CD4-positive, alpha-beta T cell treated with Interleukin-12 subunit alpha and Interleukin-12 subunit beta, for 1 hour (primary cell): ENCODE measurements around the gene ALKBH6.
A peak's percentile ranks its signal among the peaks of the same experiment; 100 is the strongest.

Experiments
- DNase-seq: peaks from one replicate; pipeline ENCODE4 v3.0.0-alpha.2; 2020

The ALKBH6 gene

DNA sequence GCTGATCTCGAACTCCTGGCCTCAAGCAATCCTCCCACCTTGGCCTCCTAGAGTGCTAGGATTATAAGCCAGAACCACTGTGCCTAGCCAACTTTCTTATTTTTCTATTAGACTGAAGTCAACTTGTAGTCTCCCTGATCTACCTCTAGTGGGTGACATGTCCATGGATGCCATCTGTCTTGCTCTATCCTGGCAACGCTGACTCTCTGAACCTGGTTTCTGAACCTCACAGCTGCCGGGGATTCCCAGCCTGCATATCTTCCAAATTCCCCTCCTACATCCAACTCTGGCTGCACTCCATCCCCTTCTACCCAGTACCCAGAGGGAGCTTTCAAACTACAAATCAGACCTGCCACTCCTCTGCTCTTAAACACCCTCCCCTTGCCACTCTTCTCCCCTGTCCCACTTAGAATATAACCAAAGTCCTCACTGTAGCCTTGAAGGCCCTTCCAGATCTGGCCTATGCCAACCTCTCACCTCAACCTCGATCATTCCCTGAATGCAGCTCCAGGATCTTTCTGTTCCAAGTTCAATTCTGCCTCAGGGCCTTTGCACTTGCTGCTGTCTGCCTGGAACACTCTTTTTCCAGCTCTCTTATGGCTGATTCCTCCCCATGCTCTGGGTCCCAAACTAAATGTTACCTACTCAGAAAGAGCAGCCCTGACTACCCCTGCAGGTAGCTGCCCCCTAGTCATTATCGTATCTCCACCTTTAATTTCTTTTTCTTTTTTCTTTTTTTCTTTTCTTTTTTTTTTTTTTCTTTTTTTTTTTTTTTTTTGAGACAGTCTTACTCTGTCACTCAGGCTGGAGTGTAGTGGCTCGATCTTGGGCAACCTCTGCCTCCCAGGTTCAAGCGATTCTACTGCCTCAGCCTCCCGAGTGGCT, 16.5 kb upstream of the ALKBH6 start:
- DNase-seq, result no peak

DNA sequence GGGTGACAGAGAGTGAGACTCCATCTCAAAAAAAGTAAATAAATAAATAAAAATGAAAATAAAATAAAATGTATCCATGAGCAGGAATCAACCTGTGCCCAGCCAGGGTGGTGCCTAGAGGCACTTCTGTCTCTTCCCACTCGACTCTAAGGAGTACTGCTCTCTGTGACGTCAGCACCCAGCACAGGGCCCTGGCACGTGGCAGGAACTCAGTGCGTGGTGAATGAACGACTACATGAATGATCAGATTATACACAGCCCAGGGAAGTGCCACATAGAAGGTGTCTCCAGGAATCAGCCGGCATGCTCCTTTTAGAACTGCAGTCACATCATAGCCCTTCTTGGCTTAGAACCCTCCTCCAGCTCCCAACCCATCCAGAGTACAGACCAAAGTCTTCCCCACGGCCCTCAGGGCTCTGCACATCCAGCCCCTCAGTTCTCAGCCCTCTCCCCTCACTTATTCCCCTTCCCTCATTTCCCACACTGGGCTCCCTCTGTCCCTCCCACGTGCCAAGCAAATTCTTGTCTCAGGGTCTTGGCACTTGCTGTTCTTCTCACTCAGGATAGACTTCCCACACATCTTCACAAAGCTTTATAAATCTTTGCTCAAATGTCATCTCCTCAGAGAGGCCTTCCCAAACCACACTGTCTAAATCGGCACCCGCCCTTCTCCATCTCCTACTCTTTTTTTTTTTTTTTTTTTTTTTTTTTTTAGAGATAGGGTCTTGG, 14.5 kb upstream of the ALKBH6 start:
- DNase-seq, result no peak

DNA sequence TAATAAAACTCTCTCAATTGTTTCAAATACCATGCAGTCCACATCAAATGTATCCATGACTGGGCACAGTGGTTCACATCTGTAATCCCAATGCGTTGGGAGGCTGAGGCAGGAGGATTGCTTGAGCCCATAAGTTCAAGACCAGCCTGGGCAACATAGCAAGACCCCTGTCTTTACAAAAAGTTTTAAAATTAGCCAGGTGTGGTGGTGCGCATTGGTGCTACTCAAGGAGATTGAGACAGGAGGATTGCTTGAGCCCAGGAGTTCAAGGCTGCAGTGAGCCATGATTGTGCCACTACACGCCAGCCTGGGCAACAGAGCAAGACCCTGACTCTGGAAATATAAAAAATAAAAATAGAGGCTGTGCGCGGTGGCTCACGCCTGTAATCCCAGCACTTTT, 13.7 kb upstream of the ALKBH6 start:
- DNase-seq, result no peak

DNA sequence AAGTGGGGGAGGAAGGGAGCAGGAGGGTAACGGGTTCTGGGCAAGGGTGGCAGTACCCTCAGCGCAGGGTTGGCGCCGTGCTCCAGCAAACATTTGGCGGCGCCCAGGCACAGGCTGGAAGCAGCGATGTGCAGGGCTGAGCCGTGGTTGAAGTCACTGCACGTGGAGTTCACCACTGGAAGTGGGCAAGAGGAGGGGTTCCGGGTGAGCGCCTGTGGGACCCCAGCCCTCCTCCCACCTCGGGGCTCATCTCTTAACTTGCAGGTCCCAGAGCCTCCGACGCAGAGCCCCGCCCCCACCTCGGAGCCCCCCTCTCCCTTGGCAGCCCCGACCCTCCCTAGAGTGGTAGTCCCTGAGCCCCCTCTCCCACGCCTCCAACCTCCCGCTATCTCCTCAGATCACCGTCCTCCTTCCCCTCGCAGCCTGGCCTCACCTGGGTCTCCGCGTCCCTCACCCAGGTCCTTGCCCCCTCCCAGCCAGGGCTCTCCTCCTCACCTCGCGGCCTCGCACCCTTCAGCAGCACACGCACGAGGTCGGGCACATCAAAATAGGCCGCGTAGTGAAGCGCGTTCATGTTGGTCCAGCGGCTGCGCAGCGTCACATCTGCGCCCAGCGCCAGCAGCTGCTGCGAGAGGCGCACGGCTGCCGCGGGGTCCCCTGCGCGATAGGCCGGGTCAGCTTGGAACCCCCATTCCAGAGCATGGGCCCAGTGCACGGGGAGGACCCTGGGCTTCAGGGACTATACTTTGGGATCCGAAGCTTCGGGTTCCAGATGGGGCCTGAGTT, 12.3 kb upstream of the ALKBH6 start:
- no peak for DNase-seq

DNA sequence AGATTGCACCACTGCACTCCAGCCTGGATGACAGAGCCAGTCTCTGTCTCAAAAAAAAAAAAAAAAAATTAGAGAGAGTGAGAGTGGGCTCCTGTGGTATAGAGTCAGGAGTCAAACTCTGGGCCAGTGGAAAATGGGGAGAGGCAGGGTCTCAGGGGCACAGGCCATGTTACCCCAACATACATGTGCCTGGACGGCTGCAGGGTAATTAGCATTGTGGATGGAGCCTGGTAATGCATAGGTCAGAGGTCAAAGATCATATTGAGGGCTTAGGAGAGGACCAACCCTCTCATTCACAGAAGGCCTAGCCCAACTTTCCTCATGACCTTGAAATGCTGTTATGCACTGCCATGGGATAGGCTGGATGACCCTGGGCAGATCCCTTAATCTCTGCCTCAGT, 11.5 kb upstream of the ALKBH6 start:
- no peak for DNase-seq

- DNase-seq, result no peak
Observed at GRCh38 chr19:36023432-36023831, 9.4 kb upstream of the ALKBH6 start.

- no peak for DNase-seq
Observed at GRCh38 chr19:36019061-36019670, 5.2 kb upstream of the ALKBH6 start.

DNA sequence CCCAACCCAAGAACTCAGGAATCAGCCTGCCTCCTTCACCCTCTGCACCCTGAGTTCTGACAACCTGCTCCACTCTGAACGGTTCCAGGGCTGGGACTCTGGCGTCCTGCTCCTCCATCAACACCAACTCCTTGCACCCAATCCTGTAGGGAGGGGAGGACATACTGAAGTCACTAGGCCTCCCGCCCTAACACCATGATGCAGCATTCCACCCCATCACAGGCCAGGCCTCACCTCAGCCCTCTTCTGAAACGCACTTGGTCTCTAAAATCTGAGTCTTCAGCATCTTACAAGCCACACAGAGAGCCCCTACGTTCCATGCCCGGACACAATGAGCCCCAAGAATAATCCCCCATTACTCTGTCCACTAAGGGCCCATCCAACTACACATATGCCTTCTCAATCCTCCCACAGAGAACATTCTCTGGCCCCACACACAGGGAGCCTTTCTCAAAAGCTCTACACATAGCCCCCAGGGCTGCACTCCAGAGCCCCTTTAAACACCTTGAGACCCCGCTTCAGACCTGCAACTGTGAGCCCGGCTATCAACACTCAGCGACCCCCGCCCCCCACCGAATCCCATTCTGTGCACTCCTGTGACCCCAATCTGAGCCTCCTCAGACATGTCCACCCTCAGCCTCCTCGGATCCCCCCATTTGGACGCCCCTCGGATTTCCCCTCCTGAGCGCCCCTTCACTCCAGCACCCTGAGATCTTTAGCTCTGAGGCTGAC, 567 bp downstream of the ALKBH6 start:
- DNase-seq, result no peak

GRCh38 chr19:36010402-36010801, 3.6 kb downstream of the ALKBH6 start:
- DNase-seq, result no peak

GRCh38 chr19:36009633-36010379, 4.2 kb downstream of the ALKBH6 start:
- no peak for DNase-seq

DNA sequence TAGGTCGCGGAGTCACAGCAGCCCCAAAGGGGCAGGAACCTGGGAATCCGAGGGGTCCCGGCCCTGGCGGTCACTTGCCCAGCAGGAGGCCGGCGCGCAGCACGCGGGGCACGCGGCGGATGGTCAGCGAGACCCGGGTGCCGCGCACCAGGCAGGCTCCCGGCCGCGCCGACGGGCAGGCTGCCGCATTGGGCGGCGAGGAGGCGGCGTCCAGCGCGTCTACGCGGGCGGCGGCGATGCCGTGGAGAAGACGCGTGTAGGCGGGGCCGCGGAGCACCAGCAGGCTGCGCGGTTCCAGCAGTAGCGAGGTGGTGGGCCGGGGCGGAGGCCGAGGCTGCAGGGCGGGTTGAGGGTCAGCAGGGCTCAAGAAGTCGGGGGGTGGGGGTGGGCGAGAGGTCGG, 4.8 kb downstream of the ALKBH6 start:
- peak; percentile 46 for DNase-seq

- no peak for DNase-seq
Observed at GRCh38 chr19:36008336-36008978, 5.6 kb downstream of the ALKBH6 start, which contains the start of gene SYNE4. TSS of gene SYNE4 (minus strand) at chr19:36008813. CDS start at chr19:36008681, 132 bp downstream.

DNA sequence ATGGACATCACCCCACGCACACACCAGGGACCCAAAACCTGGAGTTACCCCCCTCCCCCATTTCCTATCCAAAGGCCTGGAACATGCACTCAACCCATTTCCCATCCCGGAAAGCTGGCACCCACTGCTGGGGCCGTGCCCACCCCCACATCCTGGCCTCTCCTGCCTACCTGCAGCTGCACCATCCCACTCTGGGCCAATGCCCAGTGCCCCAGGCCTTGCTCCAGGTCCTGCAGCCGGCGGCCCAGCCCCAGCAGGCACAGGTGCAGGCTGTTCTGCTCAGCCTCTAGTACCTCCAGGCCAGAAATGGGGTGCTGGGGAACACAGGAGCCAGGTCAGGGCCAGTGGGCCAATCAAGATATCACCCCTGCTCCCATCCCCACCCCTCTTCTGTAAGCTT, 7.1 kb downstream of the ALKBH6 start:
- DNase-seq, result no peak

GRCh38 chr19:36003284-36003683, 10.7 kb downstream of the ALKBH6 start:
- no peak for DNase-seq

- no peak for DNase-seq
Observed at GRCh38 chr19:36001605-36002004, 12.4 kb downstream of the ALKBH6 start.

DNA sequence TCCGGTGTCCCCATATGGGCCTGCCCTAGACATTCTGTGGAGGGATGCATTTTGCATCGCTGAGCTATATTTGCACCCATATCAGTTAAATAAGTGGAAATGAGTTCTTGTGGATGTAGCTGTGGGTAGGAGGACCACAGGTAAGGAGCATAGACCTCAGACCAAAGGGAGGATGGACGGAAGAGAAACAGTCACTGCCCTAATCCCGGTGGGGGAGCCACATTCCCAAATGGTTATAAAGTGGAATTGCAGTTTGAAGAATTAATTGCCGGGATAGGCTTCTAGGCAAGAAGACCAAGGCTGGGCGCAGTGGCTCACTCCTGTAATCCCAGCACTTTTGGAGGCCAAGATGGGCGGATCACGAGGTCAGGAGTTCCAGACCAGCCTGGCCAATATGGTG, 17.2 kb downstream of the ALKBH6 start:
- no peak for DNase-seq

DNA sequence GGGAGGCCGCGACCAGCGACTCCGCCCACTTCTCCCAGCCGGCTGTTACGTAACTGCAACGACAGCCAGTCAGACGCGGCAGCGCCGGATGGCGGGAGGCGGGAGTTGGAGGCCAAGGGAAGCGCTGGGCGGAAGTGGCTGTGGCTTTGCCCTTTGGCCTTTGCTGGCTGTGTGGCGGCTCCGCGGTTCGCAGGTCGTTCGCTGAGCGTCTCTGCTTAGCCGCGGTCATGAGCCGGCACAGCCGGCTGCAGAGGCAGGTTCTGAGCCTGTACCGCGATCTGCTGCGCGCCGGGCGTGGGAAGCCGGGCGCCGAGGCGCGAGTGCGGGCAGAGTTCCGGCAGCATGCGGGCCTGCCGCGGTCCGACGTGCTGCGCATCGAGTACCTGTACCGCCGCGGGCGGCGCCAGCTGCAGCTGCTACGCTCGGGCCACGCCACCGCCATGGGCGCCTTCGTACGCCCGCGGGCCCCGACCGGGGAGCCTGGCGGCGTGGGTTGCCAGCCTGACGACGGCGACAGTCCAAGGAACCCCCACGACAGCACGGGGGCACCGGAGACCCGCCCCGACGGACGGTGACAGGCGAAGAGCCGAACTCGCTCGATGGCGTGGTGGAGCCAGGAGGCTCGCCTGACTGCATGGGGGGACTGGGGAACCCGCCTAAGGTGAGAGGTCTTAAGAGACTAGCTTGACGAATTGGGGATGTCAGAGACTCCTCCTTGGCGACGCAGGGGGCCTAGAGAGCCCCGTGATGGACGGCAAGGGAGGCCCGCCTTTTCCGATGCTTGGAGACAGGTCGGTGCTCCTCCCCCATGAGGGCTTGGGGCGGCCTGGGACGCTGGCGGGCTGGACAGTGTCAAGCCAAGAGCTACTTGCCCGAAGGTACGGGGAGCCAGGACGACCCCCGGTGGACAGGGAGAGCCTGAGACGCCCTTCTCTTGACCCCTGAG, 18.7 kb downstream of the ALKBH6 start, which contains the start of gene SDHAF1:
Gene SDHAF1 (plus strand): TSS at position 141 of the 946 bp plus-strand sequence. CDS start 87 bp downstream, at position 228.
- peak; percentile 93 for DNase-seq

GRCh38 chr19:35993923-35994598, 20.0 kb downstream of the ALKBH6 start:
- no peak for DNase-seq
